GM13976 (cell line): ENCODE data around the gene ZBTB25.
"Not testable (repeated sequence)": the region's sequence is repeated elsewhere in the genome, so short reads cannot be mapped to it uniquely, and the experiment has no call there.

ENCODE experiments used
- DNase-seq: peaks from one replicate; pipeline ENCODE4 v3.0.0; 2012; ENCODE audit warnings: low spot score
- in situ Hi-C: fragments of 300-500 bp; cut with MboI; formaldehyde crosslinking; loops from one replicate; pipeline ENCODE4 v1.12.0; 2022; ENCODE audit warnings: low sequenced_read_pairs, mixed read lengths, inconsistent platforms; ENCODE audit not compliant: unreplicated experiment
- TF ChIP-seq, protein P1 (sequence below): IDR thresholded peaks from 2 replicates; pipeline ENCODE4 v1.5.1; 2012; ENCODE audit warnings: borderline replicate concordance, mild to moderate bottlenecking; ENCODE audit not compliant: insufficient read depth; ENCODE audit errors: extremely low read depth, missing control alignments, control extremely low read depth

ZBTB25 gene

DNA sequence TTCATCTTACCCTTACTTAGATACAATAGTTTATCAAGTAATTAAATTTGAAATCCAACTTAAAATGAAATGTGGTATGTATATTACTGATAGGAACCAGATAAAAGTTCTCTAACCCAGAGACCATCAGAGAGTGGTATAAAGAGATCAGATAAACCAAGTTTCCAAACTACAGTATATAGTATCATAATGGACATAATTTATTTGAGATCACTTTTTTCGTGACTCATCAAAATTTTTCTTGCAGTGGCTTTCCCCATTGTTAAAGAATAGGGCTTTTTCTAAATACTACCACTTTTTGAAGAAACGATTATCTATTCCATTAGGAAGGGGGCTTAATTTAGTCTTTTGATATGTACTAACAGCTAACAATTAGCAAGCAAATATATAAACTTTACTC lies 21.7 kb upstream of the ZBTB25 start:
- DNase-seq, result no peak
- TF ChIP-seq, protein P1, sequence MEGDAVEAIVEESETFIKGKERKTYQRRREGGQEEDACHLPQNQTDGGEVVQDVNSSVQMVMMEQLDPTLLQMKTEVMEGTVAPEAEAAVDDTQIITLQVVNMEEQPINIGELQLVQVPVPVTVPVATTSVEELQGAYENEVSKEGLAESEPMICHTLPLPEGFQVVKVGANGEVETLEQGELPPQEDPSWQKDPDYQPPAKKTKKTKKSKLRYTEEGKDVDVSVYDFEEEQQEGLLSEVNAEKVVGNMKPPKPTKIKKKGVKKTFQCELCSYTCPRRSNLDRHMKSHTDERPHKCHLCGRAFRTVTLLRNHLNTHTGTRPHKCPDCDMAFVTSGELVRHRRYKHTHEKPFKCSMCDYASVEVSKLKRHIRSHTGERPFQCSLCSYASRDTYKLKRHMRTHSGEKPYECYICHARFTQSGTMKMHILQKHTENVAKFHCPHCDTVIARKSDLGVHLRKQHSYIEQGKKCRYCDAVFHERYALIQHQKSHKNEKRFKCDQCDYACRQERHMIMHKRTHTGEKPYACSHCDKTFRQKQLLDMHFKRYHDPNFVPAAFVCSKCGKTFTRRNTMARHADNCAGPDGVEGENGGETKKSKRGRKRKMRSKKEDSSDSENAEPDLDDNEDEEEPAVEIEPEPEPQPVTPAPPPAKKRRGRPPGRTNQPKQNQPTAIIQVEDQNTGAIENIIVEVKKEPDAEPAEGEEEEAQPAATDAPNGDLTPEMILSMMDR, result no peak
- in situ Hi-C loops, result no loop called here

DNA sequence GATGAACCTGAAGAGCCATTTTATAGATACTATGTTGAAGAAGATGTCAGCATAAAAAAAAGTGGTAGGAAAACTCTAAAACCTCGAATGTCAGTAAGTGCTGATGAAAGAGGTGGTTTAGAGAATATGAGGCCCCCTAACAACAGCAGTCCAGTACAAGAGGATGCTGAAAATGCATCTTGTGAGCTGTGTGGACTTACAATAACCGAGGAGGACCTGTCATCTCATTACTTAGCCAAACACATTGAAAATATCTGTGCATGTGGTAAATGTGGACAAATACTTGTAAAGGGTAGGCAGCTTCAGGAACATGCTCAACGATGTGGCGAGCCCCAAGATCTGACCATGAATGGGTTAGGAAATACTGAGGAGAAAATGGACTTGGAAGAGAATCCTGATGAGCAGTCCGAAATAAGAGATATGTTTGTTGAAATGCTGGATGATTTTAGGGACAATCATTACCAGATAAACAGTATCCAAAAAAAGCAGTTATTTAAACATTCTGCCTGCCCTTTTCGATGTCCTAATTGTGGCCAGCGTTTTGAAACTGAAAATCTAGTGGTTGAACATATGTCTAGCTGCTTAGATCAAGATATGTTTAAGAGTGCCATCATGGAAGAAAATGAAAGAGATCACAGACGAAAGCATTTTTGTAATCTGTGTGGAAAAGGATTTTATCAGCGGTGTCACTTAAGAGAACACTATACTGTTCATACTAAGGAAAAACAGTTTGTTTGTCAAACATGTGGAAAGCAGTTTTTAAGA lies 19.1 kb upstream of the ZBTB25 start:
- DNase-seq, result no peak
- TF ChIP-seq, protein P1, result no peak
- in situ Hi-C loops, result no loop called here

DNA sequence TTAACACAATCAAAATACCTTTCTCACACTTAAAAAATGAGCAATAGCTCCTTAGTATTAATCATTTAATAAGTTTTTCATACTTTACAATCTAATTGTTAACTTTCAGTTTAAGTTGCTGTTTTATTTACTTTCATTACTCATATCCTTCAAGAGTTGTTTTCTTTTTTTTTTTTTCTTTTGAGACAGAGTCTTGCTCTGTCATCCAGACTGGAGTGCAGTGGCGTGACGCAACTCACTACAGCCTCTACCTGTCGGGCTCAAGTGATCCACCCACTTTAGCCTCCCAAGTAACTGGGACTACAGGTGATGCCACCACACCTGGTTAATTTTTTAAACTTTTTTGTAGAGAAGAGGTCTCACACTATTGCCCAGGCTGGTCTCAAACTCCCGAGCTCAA lies 17.1 kb upstream of the ZBTB25 start:
- no peak for DNase-seq
- TF ChIP-seq, protein P1, result no peak
- in situ Hi-C loops, result no loop called here

DNA sequence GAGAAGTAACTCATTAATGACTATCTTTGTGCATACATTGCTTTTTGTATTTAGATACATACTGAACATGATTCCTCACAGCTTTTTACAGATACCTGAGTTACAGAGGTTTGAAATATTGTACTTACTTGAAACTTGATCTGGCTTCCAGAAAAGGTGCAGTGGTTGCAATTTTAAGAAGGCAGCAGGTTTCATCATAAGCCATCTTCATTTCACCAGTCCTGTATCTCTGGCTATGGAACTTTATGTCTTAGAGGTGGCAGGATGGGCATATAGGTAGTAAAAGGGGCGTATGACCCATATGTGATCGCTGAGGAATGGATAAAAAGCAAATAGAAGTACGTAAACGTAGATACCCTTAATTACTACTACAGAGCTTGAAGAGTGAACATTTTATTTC lies 14.6 kb upstream of the ZBTB25 start:
- TF ChIP-seq, protein P1, result no peak
- no peak for DNase-seq

DNA sequence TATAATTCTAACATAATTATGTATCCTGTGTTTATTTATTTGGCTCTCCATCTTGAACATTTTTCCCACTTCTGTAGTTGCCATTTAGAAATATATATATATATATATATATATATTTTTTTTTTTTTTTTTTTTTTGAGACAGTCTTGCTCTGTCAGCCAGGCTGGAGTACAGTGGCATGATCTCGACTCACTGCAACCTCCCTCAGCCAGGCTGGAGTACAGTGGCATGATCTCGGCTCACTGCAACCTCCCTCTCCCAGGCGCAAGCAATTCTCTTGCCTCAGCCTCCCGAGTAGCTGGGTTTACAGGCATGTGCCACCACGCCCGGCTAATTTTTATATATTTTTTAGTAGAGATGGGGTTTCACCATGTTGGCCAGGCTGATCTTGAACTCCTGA lies 14.0 kb upstream of the ZBTB25 start:
- DNase-seq, in situ Hi-C loops: not testable (repeated sequence)

More for the DNA sequence above, 14.6 kb upstream of the ZBTB25 start:
- in situ Hi-C loops, result no loop called here

DNA sequence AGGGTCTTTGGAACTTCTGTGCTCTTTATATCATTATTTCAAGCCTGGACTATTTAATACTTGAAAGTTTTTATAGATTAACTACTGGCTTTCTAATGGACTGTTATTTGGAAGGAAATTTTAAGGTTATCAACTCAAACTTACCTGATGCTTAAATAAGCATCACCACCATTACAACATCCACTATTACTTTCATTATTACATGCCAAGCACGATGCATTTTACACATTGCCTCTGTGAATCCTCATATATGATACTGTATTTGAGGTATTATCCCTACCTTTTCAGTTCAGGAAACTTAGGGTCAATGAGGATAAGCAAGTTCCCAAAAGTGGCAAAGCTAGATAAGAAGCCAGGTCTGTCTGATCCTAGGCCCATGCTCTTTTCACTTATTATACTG lies 13.3 kb upstream of the ZBTB25 start:
- DNase-seq, result no peak
- in situ Hi-C loops, result no loop called here
- TF ChIP-seq, protein P1, result no peak

DNA sequence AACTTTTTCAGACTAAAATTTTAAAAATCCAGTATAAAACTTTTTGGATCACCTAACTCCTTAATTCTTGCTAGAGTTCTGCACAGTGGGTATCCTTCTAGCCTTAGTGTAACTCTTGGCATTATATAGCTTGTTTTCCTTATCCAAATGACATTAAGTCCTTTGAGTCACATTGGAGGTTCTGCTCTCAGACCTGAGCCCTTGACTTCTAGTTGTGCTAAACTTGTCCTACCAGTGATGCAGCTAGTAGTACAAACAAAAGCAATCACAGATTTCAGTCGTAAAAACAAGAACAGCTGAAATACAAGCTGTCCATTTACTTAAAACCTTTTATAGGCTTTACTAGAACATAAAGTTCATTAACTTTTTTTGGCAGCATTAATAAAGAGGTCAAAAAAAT lies 11.4 kb upstream of the ZBTB25 start:
- no peak for DNase-seq
- in situ Hi-C loops, result no loop called here
- TF ChIP-seq, protein P1, result no peak
